Measurements from ENCODE around the gene TIMM17A. TPM values are rescaled to one million over a fixed set of nuclear protein-coding genes. Genes with fewer than 3 reads are reported as not detected.

TIMM17A gene
- total RNA-seq, 1 donor from 2014 or later, result 28.7 TPM

Small RNA genes lying within 50 kb of the gene (microRNA-seq; reads per million reads assigned to microRNA genes)
- gene MIR6740, result not detected

Other genes with a start within 250 kb of the TIMM17A start
- 33.0 TPM for gene IPO9, start 126.3 kb upstream of the TIMM17A start, total RNA-seq
- 37.7 TPM for gene SHISA4, start 66.6 kb upstream of the TIMM17A start, total RNA-seq
- 41.6 TPM for gene LMOD1, start 9.0 kb upstream of the TIMM17A start, total RNA-seq
- gene RNPEP, start 27.1 kb downstream of the TIMM17A start, total RNA-seq, result 42.8 TPM
- 6.4 TPM for gene ELF3, start 55.1 kb downstream of the TIMM17A start, total RNA-seq
- gene GPR37L1, start 167.4 kb downstream of the TIMM17A start, total RNA-seq, result 33.3 TPM
- 112 TPM for gene ARL8A, start 189.2 kb downstream of the TIMM17A start, total RNA-seq
- 2.5 TPM for gene PTPN7, start 205.1 kb downstream of the TIMM17A start, total RNA-seq
- 0.53 TPM for gene LGR6, start 238.3 kb downstream of the TIMM17A start, total RNA-seq

Measured in sciatic nerve (tissue), 1 donor.